H9 (cell line): Measurements from ENCODE around the gene USP21. TPM values are rescaled to one million over a fixed set of nuclear protein-coding genes. Genes with fewer than 3 reads are reported as not detected.
A peak's percentile ranks its signal among the peaks of the same experiment; 100 is the strongest.

Source experiments
- DNase-seq: peaks from one replicate; pipeline ENCODE4 v3.0.0-alpha.2; 2017
- H2AFZ ChIP-seq: one replicate; pipeline ENCODE4 v1.6.1; 2013; ENCODE audit warnings: mild to moderate bottlenecking, low read length, control low read depth, moderate library complexity
- H2AK5ac ChIP-seq: 2 replicates; pipeline ENCODE4 v1.6.1; 2013; ENCODE audit warnings: low read length, control low read depth, mixed read lengths; ENCODE audit not compliant: insufficient read length
- H2BK120ac ChIP-seq: one replicate; pipeline ENCODE4 v1.6.1; 2013; ENCODE audit warnings: low read depth, mild to moderate bottlenecking, low read length, control low read depth, inconsistent platforms; ENCODE audit not compliant: poor library complexity, severe bottlenecking
- H2BK12ac ChIP-seq: 2 replicates; pipeline ENCODE4 v1.6.1; 2013; ENCODE audit warnings: low read length, control low read depth, mixed read lengths, low read depth; ENCODE audit not compliant: insufficient read length
- H2BK15ac ChIP-seq: 2 replicates; pipeline ENCODE4 v1.6.1; 2013; ENCODE audit warnings: low read depth, low read length, control low read depth
- H2BK20ac ChIP-seq: one replicate; pipeline ENCODE4 v1.6.1; 2013; ENCODE audit warnings: low read depth, mild to moderate bottlenecking, low read length, control low read depth, inconsistent platforms; ENCODE audit not compliant: poor library complexity, severe bottlenecking
- H2BK5ac ChIP-seq: 2 replicates; pipeline ENCODE4 v1.6.1; 2013; ENCODE audit warnings: low read length, control low read depth, mixed read lengths; ENCODE audit not compliant: insufficient read length
- H3K14ac ChIP-seq: 2 replicates; pipeline ENCODE4 v1.6.1; 2013; ENCODE audit warnings: low read length, control low read depth; ENCODE audit not compliant: insufficient read depth
- H3K18ac ChIP-seq: 2 replicates; pipeline ENCODE4 v1.6.1; 2013; ENCODE audit warnings: low read depth, mild to moderate bottlenecking, mixed read lengths, low read length, control low read depth; ENCODE audit not compliant: insufficient read length
- H3K23ac ChIP-seq: 2 replicates; pipeline ENCODE4 v1.6.1; 2013; ENCODE audit warnings: low read length, control low read depth, mixed read lengths, low read depth; ENCODE audit not compliant: insufficient read length
- H3K23me2 ChIP-seq: 2 replicates; pipeline ENCODE4 v1.6.1; 2013; ENCODE audit warnings: low read depth, mild to moderate bottlenecking, mixed read lengths, low read length, control low read depth; ENCODE audit not compliant: insufficient read length, poor library complexity, severe bottlenecking
- H3K27ac ChIP-seq: 2 replicates; pipeline ENCODE4 v1.5.1; 2013; ENCODE audit warnings: low read length, control low read depth, mixed read lengths, low read depth; ENCODE audit not compliant: insufficient read length
- H3K27me3 ChIP-seq: 2 replicates; pipeline ENCODE4 v1.6.1; 2013; ENCODE audit warnings: low read length, control low read depth, inconsistent platforms; ENCODE audit not compliant: insufficient read depth
- H3K4ac ChIP-seq: 2 replicates; pipeline ENCODE4 v1.6.1; 2013; ENCODE audit warnings: low read depth, mild to moderate bottlenecking, control low read depth, inconsistent platforms, low read length, moderate library complexity
- H3K4me1 ChIP-seq: 2 replicates; pipeline ENCODE4 v1.6.1; 2013; ENCODE audit warnings: low read length, control low read depth, inconsistent platforms; ENCODE audit not compliant: insufficient read depth
- H3K4me2 ChIP-seq: 2 replicates; pipeline ENCODE4 v1.6.1; 2013; ENCODE audit warnings: low read length, control low read depth, mixed read lengths; ENCODE audit not compliant: insufficient read length, insufficient read depth
- H3K56ac ChIP-seq: 2 replicates; pipeline ENCODE4 v1.6.1; 2013; ENCODE audit warnings: low read depth, mild to moderate bottlenecking, mixed read lengths, low read length, control low read depth; ENCODE audit not compliant: insufficient read length
- H3K79me1 ChIP-seq: 2 replicates; pipeline ENCODE4 v1.6.1; 2013; ENCODE audit warnings: low read depth, mild to moderate bottlenecking, moderate library complexity, low read length, control low read depth, inconsistent platforms; ENCODE audit not compliant: insufficient read depth, poor library complexity, severe bottlenecking
- H3K79me2 ChIP-seq: 2 replicates; pipeline ENCODE4 v1.6.1; 2013; ENCODE audit warnings: low read length, control low read depth, inconsistent platforms; ENCODE audit not compliant: insufficient read depth
- H3K9ac ChIP-seq: 2 replicates; pipeline ENCODE4 v1.6.1; 2013; ENCODE audit warnings: low read length, control low read depth, mixed read lengths; ENCODE audit not compliant: insufficient read length; ENCODE audit errors: extremely low read depth
- H3K9me3 ChIP-seq: one replicate; pipeline ENCODE4 v1.6.1; 2013; ENCODE audit warnings: low read depth, low read length, inconsistent platforms; ENCODE audit not compliant: control insufficient read depth
- H3T11ph ChIP-seq: one replicate; pipeline ENCODE4 v1.6.1; 2013; ENCODE audit warnings: mild to moderate bottlenecking, low read length, control low read depth, inconsistent platforms
- H4K20me1 ChIP-seq: one replicate; pipeline ENCODE4 v1.6.1; 2013; ENCODE audit not compliant: control insufficient read depth, insufficient read length, insufficient read depth
- H4K5ac ChIP-seq: 2 replicates; pipeline ENCODE4 v1.6.1; 2013; ENCODE audit warnings: low read depth, mild to moderate bottlenecking, mixed read lengths, low read length, control low read depth; ENCODE audit not compliant: insufficient read length
- H4K8ac ChIP-seq: replicated peaks from 2 replicates; pipeline ENCODE4 v1.6.1; 2013; ENCODE audit warnings: low read length, control low read depth, mixed read lengths, low read depth; ENCODE audit not compliant: insufficient read length
- H4K91ac ChIP-seq: 2 replicates; pipeline ENCODE4 v1.6.1; 2013; ENCODE audit warnings: low read depth, mild to moderate bottlenecking, moderate library complexity, mixed read lengths, low read length, control low read depth; ENCODE audit not compliant: insufficient read length
- H3K27ac Mint-ChIP-seq, 3 experiments: 2 replicates in 2 of 3; 3 replicates in 1 of 3; pipeline ENCODE4 v1.8.0; 2020 to 2021; ENCODE audit warnings: mixed read lengths in 3 of 3, mild to moderate bottlenecking in 1 of 3, moderate library complexity in 1 of 3
- H3K27me3 Mint-ChIP-seq: 2 replicates; pipeline ENCODE4 v1.8.0; 2021; ENCODE audit warnings: low read depth, mild to moderate bottlenecking, moderate library complexity, mixed read lengths
- H3K36me3 Mint-ChIP-seq, 3 experiments: 2 replicates in 2 of 3; 3 replicates in 1 of 3; pipeline ENCODE4 v1.8.0; 2020 to 2021; ENCODE audit warnings: low read depth in 3 of 3, mixed read lengths in 3 of 3; ENCODE audit not compliant: insufficient read depth in 1 of 3
- H3K4me1 Mint-ChIP-seq, 2 experiments: 2 replicates each; pipeline ENCODE4 v1.8.0; 2020; ENCODE audit warnings: mixed read lengths in 2 of 2
- H3K4me3 Mint-ChIP-seq, 2 experiments: 2 replicates in 1 of 2; 3 replicates in 1 of 2; pipeline ENCODE4 v1.8.0; 2020 to 2021; ENCODE audit warnings: mild to moderate bottlenecking in 2 of 2, mixed read lengths in 2 of 2, moderate library complexity in 1 of 2
- H3K9me3 Mint-ChIP-seq, 2 experiments: 2 replicates in 1 of 2; 3 replicates in 1 of 2; pipeline ENCODE4 v1.8.0; 2020; ENCODE audit warnings: mild to moderate bottlenecking in 2 of 2, mixed read lengths in 2 of 2, moderate library complexity in 1 of 2
- WGBS: extraction: QIAGEN DNeasy Blood & Tissue Kit; methylation state at CpG from one replicate; pipeline ENCODE4 v1.1.7; 2013; ENCODE audit warnings: missing lambda C conversion rate, low lambda C conversion rate, mixed read lengths; ENCODE audit not compliant: insufficient read length; ENCODE audit errors: extremely low coverage; 5-methylcytosine and 5-hydroxymethylcytosine counted together
- total RNA-seq: library from RNA; stranded (reverse); gene quantifications from 2 replicates; pipeline ENCODE4 v1.2.1, GENCODE V29; 2021
- TF ChIP-seq, protein P1 (sequence below): fragments of 200-600 bp; sonication (generic); conservative IDR thresholded peaks from 3 replicates; pipeline ENCODE4 v1.8.0; 2021; ENCODE audit warnings: antibody characterized with exemption, mild to moderate bottlenecking

USP21 gene
- total RNA-seq, 1 experiment from 2014 or later: 17.9 TPM

DNA sequence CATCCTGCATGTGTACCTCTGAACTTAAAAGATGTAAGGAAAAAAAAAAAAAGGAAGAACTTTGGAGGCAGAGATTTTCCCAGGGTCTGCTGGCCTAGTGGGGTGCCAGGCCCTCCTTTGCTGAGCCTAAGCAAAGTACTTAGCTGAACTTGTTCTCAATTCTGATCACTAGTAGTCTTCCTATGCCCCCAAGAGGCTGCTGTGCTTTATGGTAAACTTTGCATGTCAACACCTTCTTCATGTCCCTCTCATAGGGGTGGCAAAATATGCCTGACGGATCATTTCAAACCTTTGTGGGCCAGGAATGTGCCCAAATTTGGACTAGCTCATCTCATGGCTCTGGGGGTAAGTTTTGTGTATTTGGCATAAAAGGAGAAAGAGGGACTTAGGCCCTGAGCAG, 1.4 kb upstream of the USP21 start:
- H4K8ac ChIP-seq: no peak overlapping the region
- H2BK15ac ChIP-seq: no peak overlapping the region
- no peak overlapping the region for H2BK12ac ChIP-seq
- H3K23me2 ChIP-seq: peaks cover 5% of the 10 kb centered on the region
- Mint-ChIP-seq H3K4me3 (peak overlapping the region in 1 of 2 experiments; percentile 89; a peak in 2 of 5 replicates), H3K27me3 (no peaks in the 10 kb centered on the region; the same call in 1 of the 2 replicates), H3K27ac (no peak overlapping the region), H3K9me3 (no peaks in the 10 kb centered on the region), H3K4me1 (peaks cover 25 to 27% of the 10 kb centered on the region in 2 experiments), H3K36me3 (peaks cover 21 to 43% (median 37%) of the 10 kb centered on the region in 3 experiments)
- H3K9ac ChIP-seq: no peak overlapping the region
- H4K5ac ChIP-seq: no peak overlapping the region
- H3K4ac ChIP-seq: no peak overlapping the region
- no peak overlapping the region for H3K56ac ChIP-seq
- H3K79me2 ChIP-seq: no peaks in the 10 kb centered on the region
- no peak overlapping the region for H3K4me2 ChIP-seq
- no peak for DNase-seq
- H2BK20ac ChIP-seq: no peak overlapping the region
- H3K23ac ChIP-seq: no peak overlapping the region
- no peak overlapping the region for H3K18ac ChIP-seq
- no peak overlapping the region for H4K91ac ChIP-seq
- H2BK5ac ChIP-seq: no peak overlapping the region
- H3K9me3 ChIP-seq: no peaks in the 10 kb centered on the region
- TF ChIP-seq, protein P1, sequence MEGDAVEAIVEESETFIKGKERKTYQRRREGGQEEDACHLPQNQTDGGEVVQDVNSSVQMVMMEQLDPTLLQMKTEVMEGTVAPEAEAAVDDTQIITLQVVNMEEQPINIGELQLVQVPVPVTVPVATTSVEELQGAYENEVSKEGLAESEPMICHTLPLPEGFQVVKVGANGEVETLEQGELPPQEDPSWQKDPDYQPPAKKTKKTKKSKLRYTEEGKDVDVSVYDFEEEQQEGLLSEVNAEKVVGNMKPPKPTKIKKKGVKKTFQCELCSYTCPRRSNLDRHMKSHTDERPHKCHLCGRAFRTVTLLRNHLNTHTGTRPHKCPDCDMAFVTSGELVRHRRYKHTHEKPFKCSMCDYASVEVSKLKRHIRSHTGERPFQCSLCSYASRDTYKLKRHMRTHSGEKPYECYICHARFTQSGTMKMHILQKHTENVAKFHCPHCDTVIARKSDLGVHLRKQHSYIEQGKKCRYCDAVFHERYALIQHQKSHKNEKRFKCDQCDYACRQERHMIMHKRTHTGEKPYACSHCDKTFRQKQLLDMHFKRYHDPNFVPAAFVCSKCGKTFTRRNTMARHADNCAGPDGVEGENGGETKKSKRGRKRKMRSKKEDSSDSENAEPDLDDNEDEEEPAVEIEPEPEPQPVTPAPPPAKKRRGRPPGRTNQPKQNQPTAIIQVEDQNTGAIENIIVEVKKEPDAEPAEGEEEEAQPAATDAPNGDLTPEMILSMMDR: no peak
- H3K79me1 ChIP-seq: no peaks in the 10 kb centered on the region
- no peak overlapping the region for H2BK120ac ChIP-seq
- no peak overlapping the region for H2AFZ ChIP-seq
- H2AK5ac ChIP-seq: no peak overlapping the region
- H3K27me3 ChIP-seq: no peaks in the 10 kb centered on the region
- no peak overlapping the region for H3T11ph ChIP-seq
- no peak overlapping the region for H3K14ac ChIP-seq
- no peak overlapping the region for H3K27ac ChIP-seq
- no peaks in the 10 kb centered on the region for H3K4me1 ChIP-seq
- WGBS: no CpG with 5 or more reads among the region's 1 CpG
- H4K20me1 ChIP-seq: no peaks in the 10 kb centered on the region
